SIG-M5 treated with dmso at 0.1 percent for 504 hours (cell line): ENCODE results near the gene TTC19.
A peak's percentile ranks its signal among the peaks of the same experiment; 100 is the strongest.
"Not testable (repeated sequence)": the region's sequence is repeated elsewhere in the genome, so short reads cannot be mapped to it uniquely, and the experiment has no call there.

Experiments
- DNase-seq: peaks from one replicate; lab custom pipeline; 2025; ENCODE audit not compliant: unreplicated experiment; lab: John Stamatoyannopoulos, UW

The TTC19 gene

DNA sequence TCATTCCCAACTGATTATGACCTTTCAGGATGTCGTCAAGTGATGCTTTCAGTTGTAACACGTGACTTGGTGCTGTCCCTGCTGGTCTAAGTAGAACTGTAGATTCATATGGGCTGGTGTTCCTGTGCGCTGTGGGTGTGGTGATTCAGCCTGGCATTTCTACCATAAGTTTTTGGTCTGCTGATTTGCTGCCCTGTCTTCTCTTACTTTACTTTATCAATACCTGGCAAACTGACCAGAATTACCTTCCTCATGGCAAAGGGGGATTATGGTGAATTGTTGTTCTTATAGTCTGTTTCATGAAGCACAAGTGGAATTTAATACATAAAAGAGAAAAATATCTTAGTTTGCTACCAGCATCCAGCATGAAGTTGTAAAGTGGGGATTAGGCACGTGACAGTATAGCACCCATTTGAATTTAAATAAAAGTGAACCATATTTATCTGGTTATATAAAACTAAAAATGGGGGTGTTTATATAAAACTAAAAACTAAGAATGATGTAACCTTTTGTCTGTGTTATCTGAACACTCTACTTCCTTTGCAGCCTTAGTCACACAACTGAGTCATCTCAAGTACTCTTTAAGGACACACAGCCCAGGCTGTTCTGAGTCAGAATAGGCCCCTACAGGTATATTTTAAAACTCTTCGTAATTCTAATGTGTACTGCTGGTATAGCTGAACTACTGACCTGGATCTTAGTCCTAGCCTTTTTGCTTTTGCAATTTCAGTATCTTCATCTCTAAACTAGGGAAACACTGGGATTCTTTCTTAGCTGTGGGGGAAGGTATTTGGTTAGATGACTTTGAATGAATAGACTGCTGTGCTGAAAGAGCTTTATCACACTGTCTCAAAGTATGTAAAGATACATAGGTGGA, 28.3 kb downstream of the TTC19 start:
- DNase-seq: peak; percentile 46

DNA sequence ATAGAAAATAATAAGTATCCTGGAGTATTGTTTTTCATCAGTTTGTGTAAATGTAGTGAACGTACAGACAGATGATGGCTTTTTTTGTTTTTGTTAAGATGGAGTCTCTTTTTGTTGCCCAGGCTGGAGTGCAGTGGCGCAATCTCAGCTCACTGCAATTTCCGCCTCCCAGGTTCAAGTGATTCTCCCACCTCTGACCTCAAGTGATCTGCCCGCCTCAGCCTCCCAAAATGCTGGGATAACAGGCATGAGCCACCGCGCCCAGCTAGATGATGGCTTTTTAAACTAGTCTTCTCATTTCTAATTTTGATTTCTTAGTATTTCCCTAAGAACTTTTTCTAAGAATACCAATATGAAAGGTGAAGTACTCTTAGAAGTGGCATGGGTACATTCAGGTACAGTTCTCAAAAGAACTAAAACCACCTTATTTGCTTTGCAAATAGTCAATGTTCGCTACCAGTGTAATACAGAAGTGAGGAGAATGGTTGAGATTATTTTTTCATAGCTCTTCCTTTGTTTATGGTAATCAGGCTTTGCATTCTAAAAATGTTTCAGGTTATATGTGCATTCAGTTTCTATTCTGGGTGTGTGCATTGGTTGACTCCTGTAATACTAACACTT, 34.2 kb downstream of the TTC19 start:
- no peak for DNase-seq

- DNase-seq: no peak
These were observed 36.6 kb downstream of the TTC19 start for GRCh38 chr17:16036261-16036660.

DNA sequence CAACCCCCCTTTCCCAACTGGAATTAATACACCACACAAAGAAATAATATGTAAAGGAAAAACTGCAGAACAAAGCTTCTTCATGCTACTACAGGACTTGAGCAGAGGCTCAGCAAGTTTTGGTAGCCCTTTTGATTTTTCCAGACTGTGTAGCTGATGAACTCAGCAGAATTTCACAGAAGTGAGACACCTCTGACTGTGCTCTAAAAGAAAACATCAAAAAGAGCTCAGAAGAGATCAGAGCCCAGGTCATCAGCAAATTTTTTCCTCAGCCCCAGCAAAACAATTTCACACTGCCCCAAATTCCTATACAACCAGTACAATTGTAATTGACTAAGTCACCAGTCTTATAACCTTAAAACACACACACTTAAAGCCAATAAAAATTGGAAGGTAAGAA, 38.0 kb downstream of the TTC19 start:
- no peak for DNase-seq

DNA sequence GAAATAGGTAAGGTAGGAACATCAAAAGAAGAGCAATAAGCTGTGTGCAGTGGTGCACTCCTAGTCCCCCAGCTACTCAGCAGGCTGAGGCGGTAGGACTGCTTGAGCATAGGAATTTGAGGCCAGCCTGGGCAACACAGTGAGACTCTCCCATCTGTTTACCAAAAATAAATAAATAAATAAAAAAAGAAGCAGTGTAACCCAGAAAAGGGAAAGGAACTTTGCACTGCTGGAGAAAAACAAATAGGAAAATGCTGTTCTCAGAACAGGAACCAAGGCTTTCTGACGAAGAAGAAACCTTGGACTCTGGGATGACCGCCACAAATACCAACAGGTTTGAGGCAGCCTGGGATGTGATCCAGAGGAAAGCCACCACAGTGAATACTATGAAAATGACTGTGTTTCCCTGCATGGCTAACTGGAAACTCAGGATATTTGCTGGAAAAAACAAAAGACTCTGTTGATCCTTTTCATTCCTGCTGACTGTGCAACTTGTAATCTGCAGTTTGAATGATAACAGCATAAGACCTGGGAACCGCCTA, 41.2 kb downstream of the TTC19 start:
- DNase-seq: no peak

GRCh38 chr17:16044487-16044886, 44.9 kb downstream of the TTC19 start:
- no peak for DNase-seq

DNA sequence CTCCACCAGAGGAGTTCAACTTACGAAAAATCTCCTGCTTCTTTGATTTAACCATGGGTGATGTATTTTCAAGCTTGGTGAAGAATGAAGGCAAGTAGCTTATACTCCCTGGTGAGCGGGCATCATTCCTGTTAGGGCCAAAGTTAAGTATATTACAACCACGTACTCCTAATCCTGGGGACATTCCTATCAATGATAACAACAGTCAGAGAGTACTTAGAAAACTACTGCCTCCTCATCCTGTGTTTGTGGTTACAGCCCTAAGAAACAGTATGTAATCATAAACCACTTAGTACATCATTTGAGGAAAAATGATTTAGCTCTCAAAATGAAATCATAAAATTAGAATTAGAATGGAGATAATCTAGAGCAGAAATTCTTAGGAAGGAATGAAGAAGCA, 47.3 kb downstream of the TTC19 start:
- no peak for DNase-seq

DNA sequence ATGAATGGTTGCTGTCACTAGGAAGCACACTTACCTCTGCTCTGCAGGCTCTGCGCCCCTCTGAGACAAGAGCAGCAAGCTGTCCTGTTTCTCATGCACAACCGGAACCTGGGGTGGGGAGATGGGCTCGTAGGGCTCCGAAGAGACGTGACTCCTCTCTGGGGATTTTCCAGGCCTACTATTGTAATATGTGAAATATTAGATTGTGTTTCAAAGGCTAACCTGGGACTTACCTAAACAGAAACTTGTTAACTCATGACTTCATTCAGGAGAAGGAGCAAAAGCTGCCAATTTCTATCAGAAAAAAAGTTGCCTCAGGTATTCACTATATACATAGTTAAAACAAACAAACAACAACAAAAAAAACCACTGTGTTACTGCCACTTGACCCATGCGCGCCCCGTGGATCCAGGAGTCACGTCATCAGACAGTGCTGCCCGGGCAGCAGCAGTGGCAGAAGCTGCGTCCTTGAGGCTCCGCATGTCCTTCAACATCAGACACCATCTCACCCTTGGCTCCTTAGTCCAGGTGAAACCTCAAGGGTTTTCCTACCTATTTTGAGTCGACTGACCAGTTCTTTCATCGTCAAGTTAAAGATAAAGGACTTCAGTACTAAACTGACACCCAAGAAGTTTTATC, 49.3 kb downstream of the TTC19 start:
- no peak for DNase-seq

DNA sequence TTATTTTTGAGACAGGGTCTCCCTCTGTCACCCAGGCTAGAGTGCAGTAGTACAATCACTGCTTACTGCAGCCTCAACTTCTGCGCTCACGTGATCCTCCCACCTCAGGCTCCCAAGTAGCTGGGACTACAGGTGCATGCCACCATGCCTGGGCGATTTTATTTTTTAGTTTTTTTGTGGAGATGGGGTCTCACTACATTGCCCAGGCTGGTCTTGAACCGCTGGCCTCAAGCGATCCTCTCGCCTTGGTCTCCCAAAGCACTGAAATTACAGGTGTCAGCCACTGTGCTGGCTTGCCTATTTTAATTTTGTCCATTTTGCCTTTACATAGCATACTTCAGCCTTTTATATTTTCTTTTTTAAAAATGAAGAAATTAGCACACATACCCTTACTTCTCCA, 51.2 kb downstream of the TTC19 start:
- DNase-seq: no peak

GRCh38 chr17:16052486-16052885, 52.9 kb downstream of the TTC19 start:
- DNase-seq: no peak

DNA sequence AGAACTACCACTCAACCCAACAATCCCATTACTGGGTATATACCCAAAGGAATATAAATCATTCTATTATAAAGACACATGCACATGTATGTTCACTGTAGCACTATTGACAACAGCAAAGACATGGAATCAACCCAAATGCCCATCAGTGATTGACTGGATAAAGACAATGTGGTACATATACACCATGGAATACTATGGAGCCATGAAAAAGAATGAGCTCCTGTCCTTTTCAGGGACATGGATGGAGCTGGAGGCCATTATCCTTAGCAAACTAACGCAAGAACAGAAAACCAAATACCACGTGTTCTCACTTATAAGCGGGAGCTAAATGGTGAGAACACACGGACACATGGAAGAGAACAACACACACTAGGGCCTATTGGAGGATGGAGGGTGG, 55.5 kb downstream of the TTC19 start:
- DNase-seq: not testable (repeated sequence)

DNA sequence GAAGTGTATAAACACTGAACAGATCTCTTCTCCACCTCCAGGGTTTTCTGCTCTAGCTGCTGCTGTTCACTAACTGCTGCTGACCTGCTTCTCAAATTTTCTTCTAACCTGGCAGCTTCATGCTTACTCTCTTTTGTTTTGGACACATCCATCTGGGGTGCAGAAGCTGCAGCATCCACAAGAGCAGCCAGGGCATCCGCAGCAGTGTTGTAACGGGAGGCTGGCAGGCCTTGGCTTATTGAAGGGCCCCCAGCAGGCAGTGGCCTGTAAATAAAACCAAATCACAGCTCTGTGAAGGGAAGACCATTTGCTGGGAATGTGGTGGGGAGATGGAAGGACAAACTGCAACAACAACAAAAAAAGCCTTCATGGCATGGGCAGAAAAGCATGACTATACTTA, 62.0 kb downstream of the TTC19 start:
- DNase-seq: no peak

- no peak for DNase-seq
These were observed 66.5 kb downstream of the TTC19 start for GRCh38 chr17:16066125-16066524.

GRCh38 chr17:16068323-16068722, 68.7 kb downstream of the TTC19 start:
- DNase-seq: no peak

- no peak for DNase-seq
These were observed 72.4 kb downstream of the TTC19 start for GRCh38 chr17:16072031-16072430.

- DNase-seq: no peak
These were observed 74.2 kb downstream of the TTC19 start for GRCh38 chr17:16073845-16074244.

GRCh38 chr17:16074423-16074822, 74.8 kb downstream of the TTC19 start:
- DNase-seq: no peak

DNA sequence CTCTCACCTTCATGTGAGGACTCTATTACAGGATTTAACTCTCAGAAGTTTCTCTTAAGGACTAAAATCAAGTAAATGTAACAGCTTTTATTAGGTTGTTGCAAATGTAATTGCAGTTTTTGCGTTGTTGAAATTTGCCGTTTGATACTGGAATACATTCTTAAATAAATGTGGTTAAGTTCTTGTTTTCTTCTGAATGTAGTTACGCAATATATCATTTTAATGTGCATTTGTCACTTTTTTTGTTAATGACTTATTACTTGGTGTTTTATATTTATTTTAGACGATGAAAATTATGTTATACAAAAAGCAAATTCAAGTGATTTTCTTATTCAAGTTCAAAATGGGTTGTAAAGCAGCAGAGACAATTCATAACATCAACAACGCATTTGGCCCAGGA, 76.3 kb downstream of the TTC19 start:
- DNase-seq: no peak
